ENCODE results near the gene BRSK2. TPM values are rescaled to one million over a fixed set of nuclear protein-coding genes. Genes with fewer than 3 reads are reported as not detected.

BRSK2 gene
- total RNA-seq, 1 experiment from 2014 or later: 32.2 TPM

- ATAC-seq: peak; percentile 31
These were observed 59.9 kb downstream of the BRSK2 start for GRCh38 chr11:1449490-1450243.

DNA sequence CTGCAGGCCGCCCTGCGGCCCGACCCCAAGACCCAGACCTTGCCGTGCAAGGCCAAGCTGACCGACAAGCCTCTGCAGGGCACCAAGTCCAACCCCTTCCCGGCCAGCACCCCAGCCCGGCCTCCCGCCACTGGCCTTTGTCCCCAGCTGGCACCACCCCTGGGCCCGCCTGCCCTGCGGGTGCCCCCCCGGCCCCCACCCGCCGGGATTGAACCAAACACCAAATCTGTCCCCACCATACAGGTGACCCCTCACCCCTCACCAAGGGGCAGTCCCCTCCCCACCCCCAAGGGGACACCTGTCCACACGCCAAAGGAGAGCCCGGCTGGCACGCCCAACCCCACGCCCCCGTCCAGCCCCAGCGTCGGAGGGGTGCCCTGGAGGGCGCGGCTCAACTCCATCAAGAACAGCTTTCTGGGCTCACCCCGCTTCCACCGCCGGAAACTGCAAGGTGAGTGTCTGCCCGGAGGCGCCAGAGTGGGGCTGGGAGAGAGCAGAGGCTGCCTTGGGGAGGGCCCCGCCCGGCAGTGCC lies 60.7 kb downstream of the BRSK2 start:
- ChIA-PET POLR2A (no interaction called here), CTCF (interaction anchor here (0.6 kb wide), 1 partner anchor 142 kb away, joined by 3 read pairs; no protein-coding TSS in a partner anchor)
- BruUV-seq (replicated peaks): no TSS peak
- no peaks in the 10 kb centered on the region for H3K27me3 ChIP-seq (ENCODE audit: control insufficient read depth, insufficient read depth, low read length)
- H3K36me3 ChIP-seq (ENCODE audit: control insufficient read depth, insufficient read depth, low read length): no peaks in the 10 kb centered on the region
- peaks cover 12% of the 10 kb centered on the region for H3K4me1 ChIP-seq (ENCODE audit: control insufficient read depth, insufficient read depth, low read length)
- no peaks in the 10 kb centered on the region for H3K9me3 ChIP-seq (ENCODE audit: control insufficient read depth, insufficient read depth, low read depth, low read length)
- no peak overlapping the region for H3K4me3 ChIP-seq (ENCODE audit: low read depth in 2 of 2, low read length in 2 of 2)
- no peak for DNase-seq (ENCODE audit: low read depth, low spot score)
- no peak for ATAC-seq
- no peak overlapping the region for H3K27ac ChIP-seq (ENCODE audit: low read length)
- TF ChIP-seq CTCF (IDR thresholded peaks at IDR 0.05) (no peak), POLR2AphosphoS5 (IDR thresholded peaks at IDR 0.05; ENCODE audit: low read depth, low read length) (no peak), SIN3A (IDR thresholded peaks at IDR 0.05; ENCODE audit: borderline replicate concordance, insufficient read depth, low read depth, low read length) (no peak), TCF7L2 (IDR thresholded peaks at IDR 0.05; ENCODE audit: low read depth, low read length) (no peak), REST (IDR thresholded peaks at IDR 0.05; ENCODE audit: insufficient read depth in 1 of 2, low read depth in 2 of 2, low read length in 1 of 2) (no peak)
- in situ Hi-C loops (cut with HindIII; ENCODE audit: low pct_unique_long_range_greater_than_20kb, low sequenced_read_pairs): no loop called here
- intact Hi-C loops (cut with micrococcal nuclease; ENCODE audit: unreplicated experiment): no loop called here

More at GRCh38 chr11:1449490-1450243, 59.9 kb downstream of the BRSK2 start:
- Histone ChIP-seq H3K27ac (ENCODE audit: low read length) (no peak overlapping the region), H3K9me3 (ENCODE audit: control insufficient read depth, insufficient read depth, low read depth, low read length) (no peaks in the 10 kb centered on the region), H3K27me3 (ENCODE audit: control insufficient read depth, insufficient read depth, low read length) (no peaks in the 10 kb centered on the region), H3K4me1 (ENCODE audit: control insufficient read depth, insufficient read depth, low read length) (peaks cover 12% of the 10 kb centered on the region), H3K36me3 (ENCODE audit: control insufficient read depth, insufficient read depth, low read length) (no peaks in the 10 kb centered on the region), H3K4me3 (ENCODE audit: low read depth in 2 of 2, low read length in 2 of 2) (no peak overlapping the region)
- CTCF ChIA-PET: interaction anchor here (0.6 kb wide), 1 partner anchor 141 kb away, joined by 3 read pairs; no protein-coding TSS in a partner anchor
- no peak for DNase-seq (ENCODE audit: low read depth, low spot score)
- in situ Hi-C loops (cut with HindIII; ENCODE audit: low pct_unique_long_range_greater_than_20kb, low sequenced_read_pairs): no loop called here
- TF ChIP-seq REST (IDR thresholded peaks at IDR 0.05; ENCODE audit: insufficient read depth in 1 of 2, low read depth in 2 of 2, low read length in 1 of 2) (peak in 1 of 2 experiments; percentile 35; a peak in 1 of 4 replicates), POLR2AphosphoS5 (IDR thresholded peaks at IDR 0.05; ENCODE audit: low read depth, low read length) (no peak)
- intact Hi-C loops (cut with micrococcal nuclease; ENCODE audit: unreplicated experiment): no loop called here
- POLR2A ChIA-PET: no interaction called here
- BruUV-seq (replicated peaks): no TSS peak
